ENCODE results near the gene USP24.
"Not testable (repeated sequence)": the region's sequence is repeated elsewhere in the genome, so short reads cannot be mapped to it uniquely, and the experiment has no call there.

Gene USP24

DNA sequence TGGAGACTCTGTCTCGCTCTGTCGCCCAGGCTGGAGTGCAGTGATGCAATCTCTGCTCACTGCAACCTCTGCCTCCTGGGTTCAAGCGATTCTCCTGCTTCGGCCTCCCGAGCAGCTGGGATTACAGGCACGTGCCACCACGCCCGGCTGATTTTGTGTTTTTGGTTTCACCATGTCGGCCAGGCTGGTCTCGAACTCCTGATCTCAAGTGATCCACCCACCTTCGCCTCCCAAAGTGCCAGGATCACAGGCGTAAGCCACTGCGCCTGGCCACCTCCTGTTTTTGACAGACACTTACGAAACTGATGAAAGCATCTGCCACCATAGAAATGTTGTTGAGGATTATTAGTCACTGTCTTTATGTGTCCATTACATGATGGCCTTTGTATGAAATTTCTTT, 106.2 kb downstream of the USP24 start:
- DNase-seq, result not testable (repeated sequence)

GRCh38 chr1:55107101-55107500, 108.1 kb downstream of the USP24 start:
- no peak for DNase-seq

GRCh38 chr1:55103891-55104290, 111.3 kb downstream of the USP24 start:
- DNase-seq, result no peak

GRCh38 chr1:55095095-55095494, 120.1 kb downstream of the USP24 start:
- DNase-seq, result no peak

- no peak for DNase-seq
These were observed 122.7 kb downstream of the USP24 start for GRCh38 chr1:55092475-55092874.

DNA sequence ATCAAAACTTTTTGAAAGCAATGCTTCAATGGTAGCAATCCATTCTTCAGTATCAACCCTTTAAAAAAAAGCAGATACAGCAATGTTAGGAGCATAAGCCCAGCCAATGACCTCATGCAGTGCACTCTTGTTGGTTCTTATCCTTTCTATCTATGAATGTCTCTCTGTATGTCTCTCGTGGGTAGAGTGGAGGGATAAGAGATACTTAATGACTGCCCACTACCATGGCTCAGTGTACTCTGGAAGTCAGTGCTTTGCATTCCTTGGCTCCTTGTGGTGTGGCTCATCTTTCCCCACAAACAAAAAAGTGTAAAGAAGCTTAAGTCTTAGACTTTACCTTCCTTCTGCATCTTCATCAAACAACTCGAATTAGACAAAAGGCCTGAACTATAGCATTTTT, 125.5 kb downstream of the USP24 start:
- DNase-seq, result no peak

GRCh38 chr1:55088413-55088812, 126.8 kb downstream of the USP24 start:
- DNase-seq, result no peak

- DNase-seq, result no peak
These were observed 127.7 kb downstream of the USP24 start for GRCh38 chr1:55087439-55087838.

- DNase-seq, result no peak
These were observed 130.9 kb downstream of the USP24 start for GRCh38 chr1:55084257-55084656.

DNA sequence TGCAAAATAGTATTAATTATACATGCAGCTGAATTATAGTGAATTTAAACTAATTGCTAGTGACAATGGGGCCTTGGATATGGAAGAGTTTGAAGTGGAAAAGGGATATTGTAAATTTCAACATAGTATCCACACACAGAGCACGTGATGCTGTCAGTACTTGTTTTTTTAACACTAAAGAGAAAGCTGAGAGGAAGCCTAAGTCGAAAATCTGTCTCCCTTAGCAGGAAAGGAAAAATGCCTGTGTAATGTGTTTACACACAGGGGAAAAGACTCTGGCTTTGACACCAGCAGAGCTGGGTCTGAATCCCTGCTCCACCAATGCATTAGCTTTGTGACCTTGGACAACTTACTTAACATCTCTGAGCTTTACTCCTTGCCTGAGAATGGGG, 133.3 kb downstream of the USP24 start:
- DNase-seq, result no peak

DNA sequence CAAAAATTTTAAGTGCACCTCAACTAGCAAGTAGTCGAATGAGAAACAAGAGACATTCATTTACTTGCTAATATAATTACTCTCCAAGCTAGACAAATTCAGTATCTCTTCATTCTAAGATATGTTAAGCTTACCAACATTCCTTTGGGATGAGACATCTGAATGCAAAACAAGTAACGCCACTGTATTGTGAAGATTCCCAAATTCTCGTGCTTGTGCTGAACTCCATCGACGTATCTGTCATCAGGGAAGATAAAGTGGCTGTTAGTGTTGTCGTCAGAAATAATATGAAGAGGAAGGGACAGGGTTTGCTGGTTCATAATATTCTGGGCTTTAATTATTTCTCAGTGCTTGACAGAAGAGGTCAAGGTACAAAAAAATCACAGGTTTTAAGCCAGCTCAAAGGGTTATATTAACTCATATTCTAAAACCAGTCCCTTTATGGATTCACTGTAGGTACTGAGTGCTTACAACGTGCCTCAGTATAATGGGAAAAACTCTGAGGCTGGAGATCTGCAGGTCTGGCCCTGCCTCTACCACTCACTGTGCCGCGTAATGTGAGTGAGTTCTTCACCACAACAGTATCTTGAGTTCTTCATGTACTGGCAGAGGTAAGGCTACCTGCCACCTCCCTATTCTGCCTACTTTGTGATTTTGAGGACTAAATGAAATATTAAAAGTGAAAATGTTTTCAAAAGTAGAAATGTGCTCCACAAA, 133.8 kb downstream of the USP24 start:
- DNase-seq, result no peak

DNA sequence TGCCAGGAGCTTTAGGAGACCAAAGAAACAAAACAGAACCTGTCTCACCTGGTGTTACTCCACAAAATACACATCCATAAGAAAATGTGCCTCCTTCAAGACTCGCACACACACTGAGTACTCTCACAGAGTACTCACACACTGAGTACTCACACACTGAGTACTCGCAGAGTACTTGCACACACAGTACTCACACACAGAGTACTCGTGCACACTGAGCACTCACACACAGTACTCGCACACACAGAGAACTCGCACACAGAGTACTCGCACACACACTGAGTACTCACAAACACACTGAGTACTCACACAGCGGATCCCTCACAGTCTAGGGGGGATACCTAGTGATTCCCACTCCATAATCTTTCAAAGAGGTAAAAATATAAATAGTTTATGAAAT, 135.5 kb downstream of the USP24 start:
- no peak for DNase-seq

- no peak for DNase-seq
These were observed 136.7 kb downstream of the USP24 start for GRCh38 chr1:55078470-55078869.

GRCh38 chr1:55076356-55076755, 138.8 kb downstream of the USP24 start:
- no peak for DNase-seq

DNA sequence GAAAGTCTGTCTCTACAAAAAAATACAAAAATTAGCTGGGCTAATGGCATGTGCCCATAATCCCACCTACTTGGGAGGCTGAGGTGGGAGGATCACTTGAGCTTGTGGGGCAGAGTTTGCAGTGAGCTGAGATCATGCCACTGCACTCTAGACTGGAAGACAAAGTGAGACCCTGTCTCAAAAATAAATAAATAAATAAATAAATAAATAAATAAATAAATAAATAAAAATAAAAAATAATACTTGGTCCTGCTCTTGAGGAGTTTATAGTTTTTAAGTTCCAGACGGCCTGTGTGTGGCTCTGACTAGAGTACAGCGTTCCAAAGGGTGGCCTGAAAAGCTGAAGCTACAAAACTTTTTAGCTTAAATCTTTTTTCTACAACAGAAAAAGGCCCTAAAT, 140.7 kb downstream of the USP24 start:
- DNase-seq, result no peak

DNA sequence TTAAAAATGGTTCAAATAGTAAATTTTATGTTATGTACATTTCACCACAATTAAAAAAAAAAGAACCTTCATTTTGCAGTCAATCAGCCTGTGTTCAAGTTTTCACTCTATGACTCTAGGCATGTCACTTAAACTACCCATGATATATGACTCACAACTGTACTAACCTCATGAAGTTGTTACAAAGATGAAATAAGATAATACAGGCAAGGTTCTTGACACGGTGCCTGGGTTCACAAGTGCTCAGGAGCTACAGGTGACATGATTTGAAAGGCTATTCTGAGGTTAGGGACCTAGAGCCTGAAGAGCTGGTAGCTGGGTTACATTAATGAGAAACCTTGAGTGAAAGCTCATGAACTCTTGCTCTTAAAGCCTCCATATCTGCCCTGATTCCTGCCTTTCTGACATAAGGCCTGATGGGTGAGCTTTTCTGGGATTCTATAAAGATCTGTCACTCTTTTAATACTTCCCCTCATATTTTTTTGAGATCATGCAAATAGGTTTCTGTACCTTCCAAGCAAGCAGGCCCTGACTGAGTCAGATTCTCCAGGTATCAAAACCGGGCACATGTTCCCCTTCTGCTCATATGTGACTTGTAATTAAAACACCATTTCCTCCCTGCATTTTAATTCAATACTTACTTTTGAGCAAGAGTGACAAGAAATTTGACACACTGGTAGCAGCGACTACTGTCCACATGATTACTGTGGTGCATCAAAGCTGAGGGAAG, 141.8 kb downstream of the USP24 start:
- DNase-seq, result no peak

- DNase-seq, result no peak
These were observed 143.7 kb downstream of the USP24 start for GRCh38 chr1:55071477-55071876.

DNA sequence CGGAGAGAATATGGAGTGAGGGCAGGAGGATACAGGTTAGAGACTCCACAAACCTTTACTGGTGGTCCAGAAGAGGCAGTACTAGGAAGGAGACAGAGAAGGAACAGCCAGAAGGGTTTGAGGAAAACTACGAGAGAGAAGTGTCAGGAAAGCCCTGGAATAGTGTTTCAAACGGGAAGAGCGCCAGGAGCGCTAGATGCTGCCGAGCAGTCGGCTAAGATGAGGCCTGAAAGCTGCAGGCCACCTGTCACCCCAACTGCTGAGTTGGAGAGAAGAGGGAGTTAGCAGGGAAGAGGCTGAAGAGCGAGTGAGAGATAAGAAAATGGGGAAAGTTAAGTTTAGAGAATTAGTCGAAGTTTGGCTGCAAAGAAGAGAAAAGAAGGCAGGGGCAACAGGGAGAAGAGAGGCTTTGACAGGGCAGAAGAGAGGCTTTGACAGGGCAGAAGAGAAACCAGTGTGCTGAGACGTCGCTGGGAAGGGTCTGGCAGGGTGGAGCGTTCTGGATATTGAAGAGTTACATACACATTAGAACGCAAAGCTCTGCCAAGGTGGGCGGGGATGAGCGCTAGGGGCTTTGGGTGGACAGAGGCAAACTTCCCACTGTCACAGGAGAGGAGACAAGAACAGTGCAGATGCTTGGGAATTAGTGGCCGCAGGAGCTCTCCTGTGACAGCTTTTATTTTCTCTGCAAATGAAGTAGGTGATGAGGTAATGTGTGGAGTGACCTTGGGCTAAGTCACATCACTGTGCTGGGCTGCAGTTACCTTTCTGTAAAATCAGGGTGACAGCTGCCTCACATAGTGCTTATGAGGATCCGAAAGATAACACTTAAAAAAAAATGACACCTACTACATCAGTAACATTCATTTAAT, 144.6 kb downstream of the USP24 start:
- DNase-seq, result no peak

DNA sequence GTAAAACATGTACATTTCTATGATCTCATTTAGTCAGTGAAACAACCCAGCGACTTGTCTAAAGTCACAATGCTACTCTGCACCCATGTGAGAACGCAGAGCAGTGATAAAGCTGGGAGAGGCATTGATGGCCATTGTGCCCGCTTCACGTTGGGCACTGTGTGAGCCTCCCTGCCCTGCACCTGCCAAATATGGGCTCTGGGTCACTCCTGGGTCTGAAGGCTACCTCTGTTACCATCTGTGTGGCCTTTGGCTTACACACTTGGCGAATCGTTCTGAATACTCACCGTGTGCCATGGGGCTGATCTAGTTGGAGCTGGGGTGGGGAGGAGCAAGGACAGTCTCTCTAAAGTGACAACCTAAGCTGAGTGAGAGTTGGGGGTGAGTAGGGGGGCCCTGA, 145.9 kb downstream of the USP24 start:
- DNase-seq, result no peak

GRCh38 chr1:55068638-55069037, 146.5 kb downstream of the USP24 start:
- DNase-seq, result no peak

DNA sequence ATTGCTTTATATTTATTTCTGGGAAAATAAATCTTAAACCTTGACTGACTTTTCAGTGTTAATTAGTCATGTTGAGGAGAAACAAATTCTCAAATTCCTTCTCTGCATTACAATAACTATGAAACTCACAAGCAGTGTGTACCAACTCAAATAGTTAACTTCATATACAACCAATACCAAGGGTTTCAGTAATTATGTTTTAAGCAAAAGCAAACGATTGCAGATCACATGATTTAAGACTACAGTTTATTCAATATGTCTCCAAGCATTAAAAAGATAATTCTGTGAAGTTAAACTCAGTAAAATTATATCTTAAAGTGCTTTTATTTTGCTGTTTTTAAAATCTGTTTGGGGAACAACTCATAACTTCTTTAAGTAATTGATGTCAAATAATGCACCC, 147.2 kb downstream of the USP24 start:
- DNase-seq, result no peak

- peak; percentile 80 for DNase-seq
These were observed 148.0 kb downstream of the USP24 start for GRCh38 chr1:55067022-55067778.

DNA sequence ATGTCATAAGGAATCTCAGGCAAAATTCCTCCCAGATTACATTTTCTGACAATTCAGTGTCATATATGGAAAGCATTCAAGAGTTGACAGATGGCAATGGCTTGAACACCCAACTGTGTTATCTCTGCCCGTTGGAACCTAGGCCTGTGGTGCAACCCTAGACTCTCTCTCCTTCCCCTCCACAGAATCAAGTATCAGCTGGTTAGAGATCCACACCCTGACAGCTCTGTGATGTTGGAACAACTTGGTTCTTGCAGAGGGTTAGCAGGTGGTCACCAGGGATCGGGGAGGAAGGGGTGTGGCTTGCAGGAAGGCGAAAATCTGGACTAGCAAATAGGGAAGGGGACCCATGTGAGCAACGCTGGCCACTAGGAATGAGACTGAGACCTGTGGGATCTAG, 149.5 kb downstream of the USP24 start:
- DNase-seq, result no peak

All from NCI-H1105 (cell line).